Left forelimb (tissue), 1 donor: ENCODE results near the gene ZDHHC11B.

Experiments
- DNase-seq: peaks from one replicate; pipeline ENCODE4 v3.0.0-alpha.2; 2018; ENCODE audit warnings: low spot score

Gene ZDHHC11B

DNA sequence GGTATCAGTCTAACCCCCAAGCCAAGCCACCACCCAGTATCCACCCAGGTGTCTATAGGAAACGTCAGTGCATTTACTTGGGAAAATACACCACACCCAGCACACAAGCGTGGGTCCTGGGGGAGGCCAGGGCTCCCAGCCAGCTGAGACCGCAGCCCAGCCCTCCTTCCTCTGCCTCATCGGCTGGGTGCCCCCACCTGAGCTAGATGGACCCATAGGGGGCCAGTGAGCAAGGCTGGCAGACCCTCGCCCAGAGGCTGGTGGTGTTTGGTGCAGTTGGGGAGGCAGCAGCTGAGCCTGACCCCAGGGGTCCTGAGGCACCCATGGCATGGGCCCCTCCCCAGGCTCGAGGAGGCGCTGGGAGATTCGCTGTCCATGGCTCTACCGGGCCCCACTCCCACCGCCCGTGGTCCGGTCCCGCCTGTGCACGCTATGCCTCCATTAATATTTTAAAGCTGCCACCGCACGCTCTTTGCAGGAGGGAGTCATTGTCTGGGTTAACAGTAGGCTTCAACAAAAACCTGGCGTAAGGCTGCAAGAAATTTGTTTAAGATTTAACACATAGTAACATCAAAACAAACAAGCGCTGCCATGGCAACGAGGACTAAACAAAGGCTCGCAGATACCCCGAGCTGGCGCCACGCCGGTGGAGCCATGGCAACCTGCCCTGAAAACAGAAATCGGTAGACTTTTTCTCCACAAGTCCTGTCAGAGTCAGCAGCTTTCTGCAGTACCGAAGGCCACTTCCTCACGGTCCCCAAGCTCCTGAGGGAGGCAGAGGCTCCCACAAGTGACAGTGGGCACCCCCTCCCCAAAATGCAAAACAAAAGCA is 112.0 kb downstream of the ZDHHC11B start:
- DNase-seq: peak; percentile 90

DNA sequence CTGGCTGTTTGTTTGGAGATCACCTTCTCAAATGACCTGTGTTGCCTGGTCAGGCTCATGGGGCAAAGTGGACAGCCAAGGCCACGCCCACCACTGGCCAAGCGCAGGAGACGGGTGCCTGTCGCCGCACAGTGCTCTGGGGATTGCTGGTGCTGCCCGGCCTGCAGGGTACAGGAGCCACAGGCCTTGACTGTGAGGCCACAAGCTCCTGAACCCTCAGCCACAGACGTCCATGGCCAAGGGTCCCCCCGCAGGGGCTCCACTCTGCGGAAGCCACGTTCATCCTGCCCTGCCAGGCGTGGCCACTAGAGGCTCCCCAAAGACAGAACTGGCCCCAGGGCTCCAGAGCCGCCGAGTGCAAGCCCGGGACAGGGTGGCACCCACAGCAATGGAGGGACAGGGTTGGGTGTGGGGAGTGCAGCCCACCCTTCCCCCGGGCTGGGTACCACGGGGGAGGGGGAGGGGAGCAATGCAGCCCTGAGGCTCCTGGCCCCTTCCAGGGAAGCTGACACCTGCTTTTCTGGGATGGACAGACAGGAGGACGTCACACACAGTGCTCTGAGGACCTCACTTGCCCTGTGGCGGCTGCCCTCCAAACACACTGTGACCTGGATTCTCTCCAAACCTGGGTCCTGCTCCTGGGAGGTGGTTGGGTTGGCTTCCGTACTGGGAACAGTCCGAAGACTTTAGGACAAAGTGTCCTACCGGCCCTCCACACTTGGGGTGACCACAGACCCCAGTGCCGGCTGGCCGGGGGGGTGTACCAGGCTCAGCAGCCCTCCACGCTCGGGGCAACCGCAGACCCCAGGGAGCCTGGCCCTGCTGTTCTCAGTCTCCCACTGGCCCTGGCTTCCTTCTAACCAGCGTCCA is 112.8 kb downstream of the ZDHHC11B start:
- DNase-seq: no peak

DNA sequence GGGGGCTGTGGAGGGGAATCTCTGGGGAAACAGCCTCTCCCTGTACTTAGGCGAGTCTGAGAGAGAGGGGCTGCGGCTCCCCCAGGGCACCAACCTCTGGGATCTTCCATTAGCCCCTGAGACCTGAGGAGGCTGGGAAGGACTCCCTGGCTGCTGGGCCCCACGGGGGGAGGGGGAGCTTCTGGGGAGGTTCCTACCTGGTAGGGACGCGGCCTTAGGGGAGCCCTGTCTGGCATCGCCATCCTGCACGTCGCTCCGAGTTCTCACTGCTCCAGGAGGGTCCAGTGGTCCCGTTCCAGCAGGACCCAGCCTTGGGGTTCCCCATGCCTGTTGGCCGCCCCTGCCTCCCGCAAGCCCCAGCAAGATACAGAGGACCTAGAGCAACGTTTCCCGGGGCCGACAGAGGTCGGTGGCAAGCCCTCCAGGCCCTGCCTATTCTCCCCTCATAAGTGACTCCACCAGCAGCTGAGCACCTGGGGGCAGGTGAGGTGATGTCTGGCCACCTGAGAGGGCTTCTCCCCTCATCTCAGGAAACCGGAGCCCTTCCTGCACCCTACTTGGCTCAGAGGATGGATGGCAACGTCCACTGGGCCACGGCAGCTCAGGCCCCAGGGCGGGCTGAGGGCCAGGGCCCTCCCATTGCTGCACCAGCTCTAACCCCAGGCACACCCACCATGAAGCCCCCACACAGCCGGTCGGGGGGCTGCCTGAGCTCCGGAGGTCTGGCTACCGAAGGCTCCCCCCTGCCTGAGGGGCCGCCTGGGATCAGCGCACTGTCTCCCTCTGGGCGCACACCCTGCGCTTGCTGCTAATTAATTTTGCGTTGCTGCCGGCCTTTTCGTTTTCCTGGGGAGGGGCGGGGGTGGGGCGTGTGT is 113.9 kb downstream of the ZDHHC11B start:
- no peak for DNase-seq

GRCh38 chr5:669842-670395 is 114.6 kb downstream of the ZDHHC11B start:
- no peak for DNase-seq

DNA sequence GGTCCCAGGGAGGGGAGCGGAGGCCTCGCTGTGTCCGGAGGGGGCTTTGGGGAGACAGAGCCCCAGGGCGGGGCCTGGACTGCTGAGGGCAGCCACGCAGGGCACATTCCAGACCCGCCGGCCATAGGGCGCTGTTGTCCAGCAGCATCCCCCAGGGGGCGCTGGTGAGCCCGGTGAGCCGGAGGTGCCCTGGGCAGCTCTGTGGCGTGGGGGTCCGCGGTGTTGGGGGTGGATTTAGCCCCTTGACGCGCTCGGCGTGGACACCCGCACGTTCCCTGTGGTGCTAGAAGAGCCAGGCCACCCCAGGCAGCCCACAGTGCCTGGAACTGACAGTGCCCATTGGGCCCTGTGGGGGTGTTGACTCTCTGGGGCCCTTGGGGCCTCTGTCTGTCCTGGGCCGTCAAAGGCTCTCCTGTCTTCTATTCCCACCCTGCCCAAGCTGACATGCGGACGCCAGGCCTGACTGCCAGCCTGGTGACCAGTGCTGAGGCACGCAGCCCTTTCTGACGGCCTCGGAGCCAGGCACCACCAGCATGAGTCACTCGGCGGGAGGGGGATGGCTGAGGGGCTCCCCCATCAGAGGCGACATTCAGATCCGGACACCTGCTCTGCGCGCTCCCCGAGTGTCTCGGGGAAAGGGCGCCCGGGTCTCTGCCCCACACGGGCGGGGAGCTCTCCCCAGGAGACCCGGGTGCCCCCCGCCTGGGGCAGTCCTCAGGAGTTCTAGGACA is 115.3 kb downstream of the ZDHHC11B start:
- no peak for DNase-seq

DNA sequence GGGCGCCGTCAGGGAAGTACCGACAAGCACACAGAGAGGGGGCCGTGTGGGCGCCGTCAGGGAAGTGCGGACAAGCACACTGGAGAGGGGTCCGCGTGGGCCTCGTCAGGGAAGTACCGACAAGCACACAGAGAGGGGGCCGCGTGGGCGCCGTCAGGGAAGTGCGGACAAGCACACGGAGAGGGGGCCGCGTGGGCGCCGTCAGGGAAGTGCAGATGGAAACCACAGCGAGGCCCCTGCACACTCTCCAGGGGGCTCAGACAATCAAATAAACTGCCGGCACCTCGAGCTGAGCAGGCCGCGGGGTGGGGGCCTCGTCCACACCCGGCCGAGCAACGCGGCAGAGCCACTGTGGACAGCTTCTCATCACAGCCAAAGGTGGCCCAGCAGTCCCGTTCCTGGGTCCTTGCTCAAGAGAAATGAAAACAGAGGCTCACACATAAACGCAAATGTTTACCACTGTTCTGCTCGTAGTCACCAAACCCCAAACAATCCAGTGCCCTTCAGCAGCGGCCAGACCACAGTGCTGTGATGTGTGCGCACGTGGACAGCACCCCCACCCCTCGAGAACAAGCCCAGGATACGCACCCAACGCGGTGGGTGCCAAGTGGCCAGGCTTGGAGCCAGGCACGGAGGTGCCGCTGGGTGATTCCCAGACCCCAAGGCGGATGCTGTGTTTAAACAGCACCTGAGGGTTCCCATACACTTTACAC is 116.1 kb downstream of the ZDHHC11B start:
- no peak for DNase-seq

DNA sequence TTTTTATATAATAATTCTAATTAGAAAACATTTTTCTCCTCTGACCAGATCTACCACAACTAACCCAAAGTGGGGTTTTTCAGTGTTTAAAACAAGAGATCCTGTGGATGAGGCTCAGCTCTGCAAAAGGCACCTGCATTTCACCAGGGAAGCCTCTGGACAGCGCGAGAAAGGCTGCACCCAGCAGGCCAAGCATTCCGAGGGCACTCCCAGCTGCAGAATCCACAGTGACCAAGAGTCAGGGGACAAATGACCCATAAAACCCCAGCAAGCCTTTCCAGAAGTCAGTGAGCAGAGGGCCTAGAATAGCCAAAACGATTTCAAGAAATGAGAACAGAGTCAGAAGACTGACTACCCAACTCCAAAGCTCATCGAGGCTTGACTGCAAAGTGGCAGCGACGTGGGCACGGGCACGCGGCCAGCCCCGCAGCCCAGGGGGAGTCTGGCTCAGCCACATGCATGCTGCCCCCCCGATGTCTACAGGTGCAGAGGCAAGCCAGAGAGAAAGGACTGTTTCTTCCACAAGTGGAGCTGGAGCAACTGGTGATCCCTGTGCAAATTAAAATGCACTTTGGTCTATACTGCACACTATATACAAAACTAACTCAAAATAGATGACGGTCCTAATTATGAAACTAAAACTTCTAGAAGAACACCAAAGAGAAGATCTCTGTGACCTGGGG is 117.6 kb downstream of the ZDHHC11B start:
- DNase-seq: no peak

DNA sequence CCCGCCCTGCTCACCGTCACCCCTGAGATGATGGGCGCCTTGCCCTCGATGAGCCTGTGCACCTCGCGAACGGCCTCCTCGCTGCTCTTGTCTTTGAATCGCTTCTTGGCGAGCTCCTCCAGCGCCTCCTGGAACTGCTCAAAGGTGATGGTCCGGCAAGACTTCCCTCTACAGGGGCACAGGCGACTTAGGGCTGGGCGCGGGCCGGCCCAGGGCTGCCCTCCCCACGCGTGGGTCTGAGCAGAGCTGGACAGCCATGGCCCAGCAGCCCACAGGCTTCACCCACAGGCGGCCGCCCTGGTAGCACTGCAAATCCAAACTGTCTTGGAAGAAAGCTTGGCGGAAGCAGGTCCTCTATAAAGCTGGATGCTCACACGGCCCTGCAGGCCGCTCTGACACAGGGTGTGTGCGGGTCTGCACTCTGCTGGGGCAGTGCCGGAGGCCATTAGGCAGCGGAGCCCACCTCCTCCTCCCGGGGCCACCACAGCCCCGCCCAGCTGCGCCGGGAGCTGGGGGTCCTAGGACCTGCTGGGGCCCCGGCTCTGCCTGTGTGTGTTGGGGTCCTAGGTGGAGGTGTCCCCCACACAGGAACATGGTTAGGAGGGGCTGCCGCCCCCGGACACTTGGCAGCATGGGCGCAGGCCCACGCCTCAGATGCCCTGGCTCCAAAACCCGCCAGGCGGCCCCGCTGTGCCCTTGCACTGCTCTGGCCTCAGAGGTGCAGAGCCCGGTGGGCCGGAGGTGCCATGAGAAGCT is 118.4 kb downstream of the ZDHHC11B start:
- DNase-seq: no peak

- DNase-seq: no peak
Observed at GRCh38 chr5:665541-665955, 119.0 kb downstream of the ZDHHC11B start.

GRCh38 chr5:664994-665360 is 119.6 kb downstream of the ZDHHC11B start:
- DNase-seq: no peak

- no peak for DNase-seq
Observed at GRCh38 chr5:664343-664993, 120.1 kb downstream of the ZDHHC11B start.

DNA sequence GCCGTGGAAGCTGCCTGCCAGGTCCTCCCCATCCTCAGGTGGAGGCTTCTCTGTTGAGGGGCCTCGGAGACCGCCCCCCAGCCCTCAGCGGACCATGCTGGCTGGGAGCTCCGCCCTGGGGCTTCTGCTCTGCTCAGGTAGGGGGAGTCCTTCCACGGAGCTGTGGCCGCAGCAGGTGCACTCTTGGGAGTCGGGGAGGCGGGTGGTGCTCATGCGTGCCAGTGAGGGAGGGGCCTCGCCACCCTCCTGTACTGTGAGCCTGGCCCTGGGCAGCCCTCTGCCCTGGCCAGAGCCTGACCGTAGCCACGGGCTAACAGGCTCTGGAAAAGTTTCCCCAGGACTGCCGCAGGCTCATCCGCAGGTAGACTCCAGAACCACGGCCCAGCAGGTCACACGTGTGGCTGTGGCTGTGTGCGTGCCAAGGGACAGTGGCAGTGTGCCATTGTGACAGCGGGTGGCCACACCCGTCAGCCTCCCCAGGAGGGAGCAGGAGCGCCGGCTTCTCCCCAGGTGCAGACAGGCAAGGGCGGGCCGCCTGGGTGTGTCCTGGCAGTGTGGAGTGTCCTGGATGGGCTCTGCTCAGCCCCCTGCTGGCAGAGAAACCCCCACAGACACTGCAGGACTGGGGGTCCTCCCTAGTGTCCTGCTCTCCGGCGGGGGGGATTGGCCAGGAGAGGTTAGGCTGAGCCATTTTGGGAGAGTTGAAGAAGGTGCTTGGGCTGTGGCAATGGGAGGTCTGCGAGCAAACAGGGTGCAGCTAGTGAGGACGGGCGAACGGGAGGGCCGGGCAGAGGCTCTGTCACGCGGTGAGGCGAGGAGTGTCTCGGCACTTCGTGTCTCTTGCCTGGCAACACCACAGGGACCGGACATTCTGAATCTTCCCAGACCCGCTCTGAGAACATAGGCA is 120.8 kb downstream of the ZDHHC11B start:
- DNase-seq: no peak

DNA sequence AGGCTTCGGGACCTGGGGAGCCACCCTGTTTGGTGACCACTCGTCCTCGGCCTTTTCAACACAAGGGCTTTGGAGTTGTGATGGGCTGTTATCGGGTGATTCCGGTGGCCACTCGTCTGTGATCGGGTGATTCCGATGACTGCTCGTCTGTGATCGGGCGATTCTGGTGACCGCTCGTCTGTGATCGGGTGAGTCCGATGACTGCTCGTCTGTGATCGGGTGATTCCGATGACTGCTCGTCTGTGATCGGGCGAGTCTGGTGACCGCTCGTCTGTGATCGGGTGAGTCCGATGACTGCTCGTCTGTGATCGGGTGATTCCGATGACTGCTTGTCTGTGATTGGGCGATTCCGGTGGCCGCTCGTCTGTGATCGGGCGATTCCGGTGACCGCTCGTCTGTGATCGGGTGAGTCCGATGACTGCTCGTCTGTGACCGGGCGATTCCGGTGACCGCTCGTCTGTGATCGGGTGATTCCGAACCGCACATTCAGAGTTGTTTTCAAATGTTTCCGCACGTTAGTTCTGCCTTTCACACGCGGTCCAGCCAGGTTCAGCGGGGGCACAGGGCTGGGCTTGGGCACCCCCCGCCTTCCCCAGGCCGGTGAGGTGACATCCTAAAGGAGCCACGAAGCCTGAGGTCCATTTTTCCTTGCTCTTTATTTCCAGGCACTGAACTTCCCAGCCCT is 121.6 kb downstream of the ZDHHC11B start:
- DNase-seq: no peak

GRCh38 chr5:661891-662750 is 122.4 kb downstream of the ZDHHC11B start:
- no peak for DNase-seq

DNA sequence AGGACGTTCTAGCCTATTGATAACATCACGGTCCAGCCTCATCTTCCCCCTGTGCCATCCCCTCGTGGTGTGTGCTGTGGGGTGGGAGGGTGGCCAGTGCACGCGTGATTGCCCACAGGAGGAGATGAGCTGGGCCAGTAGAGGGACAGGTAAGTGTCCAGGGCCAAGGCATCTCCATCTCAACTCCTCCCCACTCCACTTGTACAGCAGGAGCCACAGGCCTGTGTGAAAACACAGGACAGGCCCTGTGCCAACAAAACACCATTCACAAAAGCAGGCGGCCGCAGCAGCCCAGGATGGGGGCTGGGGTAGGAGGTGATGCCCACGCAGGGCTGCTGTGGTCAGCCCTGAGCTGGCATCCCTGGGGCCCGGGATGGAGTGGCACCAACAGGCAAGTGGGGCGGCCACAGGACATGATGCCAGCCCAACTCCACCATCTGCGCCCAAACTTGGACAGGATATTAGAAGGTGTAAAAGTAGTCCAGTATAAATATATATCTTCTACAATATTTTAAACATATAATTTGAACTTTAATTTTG is 124.0 kb downstream of the ZDHHC11B start:
- no peak for DNase-seq
